ENCODE measurements around the gene LAIR1.
"Not testable (repeated sequence)": the region's sequence is repeated elsewhere in the genome, so short reads cannot be mapped to it uniquely, and the experiment has no call there.

Gene LAIR1

DNA sequence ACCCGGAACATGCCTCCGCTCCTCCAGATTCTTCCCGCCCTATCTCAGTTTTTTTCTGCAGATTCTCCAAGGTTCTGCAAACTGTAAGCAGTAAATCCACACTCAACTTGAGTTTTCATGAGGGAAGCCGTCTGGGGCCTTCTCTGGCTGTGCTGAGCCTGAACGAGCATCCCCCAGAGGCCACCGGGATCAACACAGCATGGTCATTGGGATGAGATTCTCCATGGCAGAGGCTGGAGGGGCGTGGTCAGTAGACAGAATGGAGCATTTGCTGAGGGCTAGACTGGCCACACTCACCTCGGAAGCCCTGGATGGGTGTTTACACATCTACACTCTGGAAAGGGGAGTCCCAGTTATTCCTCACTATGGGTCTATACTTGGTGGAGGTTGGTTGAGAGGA, 23.4 kb downstream of the LAIR1 start:
- no peak for DNase-seq (ENCODE audit: low read depth)

GRCh38 chr19:54339646-54340358, 24.9 kb downstream of the LAIR1 start:
- no peak for DNase-seq (ENCODE audit: low read depth)

- DNase-seq (ENCODE audit: low read depth) = no peak
Measured at GRCh38 chr19:54338521-54338920, 26.2 kb downstream of the LAIR1 start.

- DNase-seq (ENCODE audit: low read depth) = no peak
Measured at GRCh38 chr19:54337858-54338230, 26.9 kb downstream of the LAIR1 start.

DNA sequence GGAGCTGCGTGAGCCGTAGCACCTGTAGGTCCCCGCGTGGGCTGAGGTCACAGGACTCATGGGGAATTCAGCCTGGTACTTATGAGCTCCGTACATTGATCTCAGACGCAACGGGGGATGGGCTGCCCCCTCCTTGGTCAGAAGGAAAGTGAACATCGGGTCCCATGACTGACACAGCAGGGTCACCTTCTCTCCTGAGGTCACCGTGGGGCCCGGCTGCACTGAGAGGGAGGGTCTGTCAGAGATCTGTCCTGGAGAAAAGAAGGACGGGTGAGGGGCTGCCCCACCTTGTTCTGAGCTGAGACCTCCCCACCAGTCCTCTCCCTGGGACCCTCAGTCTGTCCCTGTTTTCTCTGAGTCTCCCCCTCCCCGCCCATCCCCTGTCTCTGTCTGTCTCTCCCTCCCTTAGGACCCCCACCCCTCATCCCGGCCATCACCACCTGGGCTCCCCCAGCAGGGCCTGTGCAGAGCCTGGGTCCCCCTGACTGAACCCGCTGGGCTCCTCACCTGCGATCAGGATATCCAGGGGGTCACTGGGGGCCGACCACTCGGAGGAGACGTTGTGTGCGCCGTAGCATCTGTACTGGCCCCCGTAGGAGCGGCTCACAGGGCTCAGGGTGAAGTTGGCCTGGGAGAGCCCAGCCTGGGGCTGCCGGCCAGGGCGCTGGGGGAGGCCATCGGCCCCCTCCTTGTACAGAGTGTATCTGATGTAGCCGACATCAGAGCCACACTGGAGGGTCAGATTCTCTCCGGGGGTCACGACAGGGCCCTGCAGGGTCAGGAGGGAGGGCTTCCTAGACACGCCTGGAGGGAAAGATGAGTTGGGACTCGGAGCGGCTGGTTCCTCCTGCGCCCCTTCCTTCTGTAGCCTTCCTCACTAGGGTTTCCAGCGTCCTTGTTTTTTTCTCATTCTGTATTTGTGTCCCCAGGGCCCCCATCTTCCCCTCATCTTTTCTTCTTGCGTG, 27.6 kb downstream of the LAIR1 start:
- DNase-seq (ENCODE audit: low read depth) = no peak

- DNase-seq (ENCODE audit: low read depth) = no peak
Measured at GRCh38 chr19:54335979-54336892, 28.5 kb downstream of the LAIR1 start.

GRCh38 chr19:54335164-54335563, 29.6 kb downstream of the LAIR1 start:
- DNase-seq (ENCODE audit: low read depth) = no peak

- no peak for DNase-seq (ENCODE audit: low read depth)
Measured at GRCh38 chr19:54333586-54334298, 31.0 kb downstream of the LAIR1 start.

GRCh38 chr19:54332149-54332548, 32.6 kb downstream of the LAIR1 start:
- DNase-seq (ENCODE audit: low read depth) = no peak

DNA sequence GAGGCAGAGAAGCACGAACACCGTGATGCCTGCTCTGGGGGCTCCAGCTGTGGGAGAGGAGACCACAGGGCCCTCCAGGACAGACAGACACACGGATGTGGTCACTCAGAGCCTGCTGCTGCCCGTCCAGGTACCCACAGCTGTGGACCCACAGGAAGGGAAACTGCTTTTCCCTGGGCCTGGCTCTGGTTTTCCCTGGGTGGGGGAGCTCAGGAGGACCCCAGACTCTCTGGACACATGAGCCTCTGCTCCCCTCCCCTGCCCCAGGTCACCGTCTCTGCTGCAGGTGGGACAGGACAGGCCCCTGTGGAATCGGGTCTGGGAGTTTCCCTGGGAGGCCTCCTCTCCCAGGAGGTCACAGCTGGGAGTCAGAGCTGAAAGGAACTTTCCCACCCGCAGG, 33.1 kb downstream of the LAIR1 start:
- DNase-seq (ENCODE audit: low read depth) = no peak

- no peak for DNase-seq (ENCODE audit: low read depth)
Measured at GRCh38 chr19:54329476-54330165, 35.1 kb downstream of the LAIR1 start.

GRCh38 chr19:54328781-54329180, 36.0 kb downstream of the LAIR1 start:
- DNase-seq (ENCODE audit: low read depth) = not testable (repeated sequence)

DNA sequence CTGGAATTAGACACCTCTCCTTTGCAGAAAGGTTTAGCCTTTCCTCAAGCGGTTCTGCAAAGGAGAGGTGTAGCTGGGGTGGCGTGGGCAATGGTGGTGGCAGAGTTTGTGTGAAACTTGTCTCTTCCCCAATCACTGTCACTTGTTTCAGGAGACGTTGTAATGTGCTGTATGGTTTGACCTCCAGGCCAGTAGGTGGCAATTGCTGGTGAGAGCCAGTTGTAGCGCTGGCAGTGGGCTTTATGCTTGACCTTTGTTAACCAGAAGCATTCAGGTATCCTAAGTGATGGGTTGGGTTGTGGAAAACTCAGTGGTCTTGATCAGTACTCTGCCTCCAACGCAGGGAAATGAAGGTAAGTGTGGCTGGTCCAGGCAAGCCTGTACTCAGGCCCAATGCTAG, 39.1 kb downstream of the LAIR1 start:
- DNase-seq (ENCODE audit: low read depth) = no peak

- DNase-seq (ENCODE audit: low read depth) = peak; percentile 29
Measured at GRCh38 chr19:54325194-54325621, 39.5 kb downstream of the LAIR1 start.

DNA sequence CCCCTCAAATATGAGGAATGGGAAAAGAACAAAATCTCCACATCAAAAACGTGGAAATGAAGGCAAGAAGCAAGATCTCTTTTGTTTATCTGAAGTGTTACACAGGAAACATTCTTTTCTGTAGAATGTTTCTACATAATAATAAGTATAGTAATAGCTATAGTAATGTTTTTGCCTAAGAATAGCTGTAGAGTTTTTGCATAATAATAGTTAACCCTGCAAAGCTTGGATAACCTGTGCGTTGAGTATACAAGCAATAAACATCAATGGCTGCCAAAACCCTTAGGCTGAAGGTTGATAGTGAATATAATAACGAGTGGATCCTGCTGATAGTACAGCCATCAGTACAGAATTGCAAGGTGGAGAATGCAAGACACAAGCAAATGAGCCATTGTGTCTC, 40.7 kb downstream of the LAIR1 start:
- no peak for DNase-seq (ENCODE audit: low read depth)

- not testable (repeated sequence) for DNase-seq (ENCODE audit: low read depth)
Measured at GRCh38 chr19:54322934-54323333, 41.8 kb downstream of the LAIR1 start.

GRCh38 chr19:54322295-54322694, 42.4 kb downstream of the LAIR1 start:
- DNase-seq (ENCODE audit: low read depth) = not testable (repeated sequence)

DNA sequence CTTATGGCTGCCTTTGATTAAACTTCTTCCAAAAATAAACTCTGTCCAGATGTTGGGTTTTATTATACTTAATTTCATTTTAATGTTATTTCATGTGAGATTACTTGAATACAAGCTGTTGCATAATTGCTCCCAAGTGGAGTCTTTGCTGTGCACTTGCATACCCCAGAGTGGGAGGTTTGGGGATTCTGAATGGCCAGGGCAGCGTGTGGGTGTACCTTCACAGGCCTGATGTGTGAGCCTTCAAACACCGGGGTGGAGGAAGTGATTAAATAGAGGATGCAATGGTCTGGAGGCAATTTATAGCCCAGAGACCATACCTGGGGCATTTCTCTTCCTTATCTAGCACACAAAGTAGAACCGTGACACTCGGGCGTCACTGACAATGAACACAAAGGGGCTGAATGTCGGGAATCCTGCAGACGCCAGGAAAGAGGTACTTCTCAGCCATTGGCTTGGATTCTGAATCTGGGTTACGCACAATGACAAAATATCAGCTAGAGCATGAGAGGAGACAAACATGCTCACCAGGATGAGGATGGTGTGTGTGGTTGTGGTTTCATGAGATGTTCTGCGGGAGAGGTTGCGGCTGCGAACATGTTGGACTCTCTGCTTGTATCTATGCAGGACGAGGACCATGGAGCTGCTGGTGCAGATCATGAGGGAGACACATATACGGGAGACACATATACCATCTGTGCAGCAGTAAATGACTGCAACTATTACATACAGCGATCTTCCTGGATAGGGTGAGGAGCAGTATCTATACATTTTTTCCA, 44.6 kb downstream of the LAIR1 start:
- DNase-seq (ENCODE audit: low read depth) = no peak

- DNase-seq (ENCODE audit: low read depth) = no peak
Measured at GRCh38 chr19:54319049-54319448, 45.7 kb downstream of the LAIR1 start.

GRCh38 chr19:54317965-54318240, 46.8 kb downstream of the LAIR1 start:
- no peak for DNase-seq (ENCODE audit: low read depth)
